DOHH2 (cell line): Measurements from ENCODE around the gene DGUOK.

Source experiments
- EZH2phosphoT487 ChIP-seq: fragments of 200-600 bp; sonication (generic); IDR thresholded peaks from 2 replicates; pipeline ENCODE4 v1.6.1; 2017; ENCODE audit warnings: borderline replicate concordance, mild to moderate bottlenecking, antibody characterized with exemption, low read length, moderate library complexity, mixed read lengths
- TF ChIP-seq, protein P1 (sequence below): fragments of 200-600 bp; sonication (generic); IDR thresholded peaks from one replicate; pipeline ENCODE4 v1.5.1; 2014; ENCODE audit warnings: antibody characterized with exemption, mild to moderate bottlenecking, low read depth, low read length; ENCODE audit not compliant: poor library complexity, severe bottlenecking

- TF ChIP-seq, protein P1, sequence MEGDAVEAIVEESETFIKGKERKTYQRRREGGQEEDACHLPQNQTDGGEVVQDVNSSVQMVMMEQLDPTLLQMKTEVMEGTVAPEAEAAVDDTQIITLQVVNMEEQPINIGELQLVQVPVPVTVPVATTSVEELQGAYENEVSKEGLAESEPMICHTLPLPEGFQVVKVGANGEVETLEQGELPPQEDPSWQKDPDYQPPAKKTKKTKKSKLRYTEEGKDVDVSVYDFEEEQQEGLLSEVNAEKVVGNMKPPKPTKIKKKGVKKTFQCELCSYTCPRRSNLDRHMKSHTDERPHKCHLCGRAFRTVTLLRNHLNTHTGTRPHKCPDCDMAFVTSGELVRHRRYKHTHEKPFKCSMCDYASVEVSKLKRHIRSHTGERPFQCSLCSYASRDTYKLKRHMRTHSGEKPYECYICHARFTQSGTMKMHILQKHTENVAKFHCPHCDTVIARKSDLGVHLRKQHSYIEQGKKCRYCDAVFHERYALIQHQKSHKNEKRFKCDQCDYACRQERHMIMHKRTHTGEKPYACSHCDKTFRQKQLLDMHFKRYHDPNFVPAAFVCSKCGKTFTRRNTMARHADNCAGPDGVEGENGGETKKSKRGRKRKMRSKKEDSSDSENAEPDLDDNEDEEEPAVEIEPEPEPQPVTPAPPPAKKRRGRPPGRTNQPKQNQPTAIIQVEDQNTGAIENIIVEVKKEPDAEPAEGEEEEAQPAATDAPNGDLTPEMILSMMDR: no peak
- TF ChIP-seq EZH2phosphoT487: no peak
These were observed 7.0 kb upstream of the DGUOK start for GRCh38 chr2:73919596-73920228.
